Esophagus muscularis mucosa (tissue), 4 donors: ENCODE results near the gene SERINC5. TPM values are rescaled to one million over a fixed set of nuclear protein-coding genes. Genes with fewer than 3 reads are reported as not detected.

Source experiments
- DNase-seq: peaks from one replicate; pipeline ENCODE4 v3.0.0-alpha.2; 2017; ENCODE audit errors: extremely low spot score
- H3K27ac ChIP-seq, 4 donors: fragments of 200-600 bp; sonication (generic); replicated peaks in 1 of 4; 1 replicate in 3 of 4; 2 replicates in 1 of 4; pipeline ENCODE4 v1.5.1; 2016 to 2019; ENCODE audit warnings: mild to moderate bottlenecking in 1 of 4
- H3K27me3 ChIP-seq, 4 donors: fragments of 200-600 bp; sonication (generic); one replicate each; pipeline versions ENCODE4 v1.5.1 to v1.6.0; 2016 to 2019
- H3K36me3 ChIP-seq, 4 donors: fragments of 200-600 bp; sonication (generic); one replicate each; pipeline ENCODE4 v1.5.1; 2016 to 2019
- H3K4me1 ChIP-seq, 4 donors: fragments of 200-600 bp; sonication (generic); one replicate each; pipeline ENCODE4 v1.5.1; 2016 to 2019
- H3K4me3 ChIP-seq, 4 donors: fragments of 200-600 bp; sonication (generic); 1 replicate in 2 of 4; 2 replicates in 2 of 4; pipeline ENCODE4 v1.5.1; 2016 to 2019; ENCODE audit warnings: mild to moderate bottlenecking in 4 of 4, moderate library complexity in 1 of 4
- H3K9me3 ChIP-seq, 4 donors: fragments of 200-600 bp; sonication (generic); 1 replicate in 3 of 4; 2 replicates in 1 of 4; pipeline ENCODE4 v1.5.1; 2016 to 2019
- CTCF ChIP-seq, 3 experiments: fragments of 200-600 bp in 2 of 3; fragments of 450-650 bp in 1 of 3; sonication (generic) in 2 of 3; IDR thresholded peaks; one replicate each; pipeline ENCODE4 v1.5.1; 2017 to 2019; ENCODE audit warnings: antibody characterized with exemption in 3 of 3, mild to moderate bottlenecking in 2 of 3, moderate library complexity in 1 of 3
- EP300 ChIP-seq: sonication (generic); formaldehyde crosslinking; IDR thresholded peaks from one replicate; pipeline ENCODE4 v1.6.1; 2017; ENCODE audit warnings: antibody characterized with exemption
- POLR2A ChIP-seq: fragments of 450-650 bp; IDR thresholded peaks from one replicate; pipeline ENCODE4 v1.6.1; 2017; ENCODE audit warnings: antibody characterized with exemption, moderate library complexity, mild to moderate bottlenecking, low read depth
- POLR2AphosphoS5 ChIP-seq, 2 donors: sonication (generic); formaldehyde crosslinking; IDR thresholded peaks; one replicate each; pipeline ENCODE4 v1.6.1; 2017; ENCODE audit warnings: antibody characterized with exemption in 2 of 2
- WGBS: methylation state at CpG from one replicate; pipeline ENCODE4 v1.1.5; 2018; 5-methylcytosine and 5-hydroxymethylcytosine counted together
- intact Hi-C: fragments of 100-400 bp; cut with DNase I; formaldehyde crosslinking; loops from one replicate; pipeline ENCODE4 v1.15.1; 2023
- total RNA-seq, 4 donors: library from RNA; depleted of rRNA; stranded (reverse); fragments of >200 nt; gene quantifications; one replicate each; pipeline versions ENCODE4 v1.1.0 to v1.2.1, GENCODE V29; 2016

Gene SERINC5
- total RNA-seq, 4 donors from 2014 or later: 5.8 to 9.1 (median 8.3) TPM

- no peaks in the 10 kb centered on the region for H3K27me3 ChIP-seq
- H3K9me3 ChIP-seq: no peaks in the 10 kb centered on the region
- H3K4me1 ChIP-seq: peaks cover 0 to 16% (median 9%) of the 10 kb centered on the region in 4 donors
- intact Hi-C loops: no loop called here
- H3K27ac ChIP-seq: no peak overlapping the region
- no peak overlapping the region for H3K4me3 ChIP-seq
- no peaks in the 10 kb centered on the region for H3K36me3 ChIP-seq
- TF ChIP-seq CTCF (IDR thresholded peaks at IDR 0.05) (no peak), POLR2A (no peak), POLR2AphosphoS5 (IDR thresholded peaks at IDR 0.05) (no peak), EP300 (no peak)
- DNase-seq: no peak
- 62% methylated on average over 3 of the region's 3 CpGs for WGBS
Measured at GRCh38 chr5:80231243-80231642, 24.6 kb downstream of the SERINC5 start.

GRCh38 chr5:80230269-80230992 is 25.4 kb downstream of the SERINC5 start:
- Histone ChIP-seq H3K36me3 (no peaks in the 10 kb centered on the region), H3K4me1 (peaks cover 0 to 16% (median 9%) of the 10 kb centered on the region in 4 donors), H3K4me3 (no peak overlapping the region), H3K27me3 (no peaks in the 10 kb centered on the region), H3K9me3 (no peaks in the 10 kb centered on the region), H3K27ac (no peak overlapping the region)
- no peak for TF ChIP-seq POLR2AphosphoS5 (IDR thresholded peaks at IDR 0.05)
- no peak for TF ChIP-seq CTCF (IDR thresholded peaks at IDR 0.05)
- no peak for TF ChIP-seq POLR2A
- no peak for TF ChIP-seq EP300
- 69% methylated on average over 7 of the region's 7 CpGs for WGBS
- intact Hi-C loops: no loop called here
- no peak for DNase-seq

- no peak for TF ChIP-seq POLR2A
- no peak for TF ChIP-seq EP300
- no peak for TF ChIP-seq POLR2AphosphoS5 (IDR thresholded peaks at IDR 0.05)
- TF ChIP-seq CTCF (IDR thresholded peaks at IDR 0.05): no peak
- H3K9me3 ChIP-seq: no peaks in the 10 kb centered on the region
- intact Hi-C loops: no loop called here
- DNase-seq: no peak
- H3K27me3 ChIP-seq: no peaks in the 10 kb centered on the region
- H3K4me1 ChIP-seq: peaks cover 0 to 16% (median 9%) of the 10 kb centered on the region in 4 donors
- no peak overlapping the region for H3K27ac ChIP-seq
- no peaks in the 10 kb centered on the region for H3K36me3 ChIP-seq
- no peak overlapping the region for H3K4me3 ChIP-seq
- WGBS: 67% methylated on average over 4 of the region's 4 CpGs
Measured at GRCh38 chr5:80229902-80230255, 26.0 kb downstream of the SERINC5 start.

- DNase-seq: no peak
- Histone ChIP-seq H3K4me1 (peaks cover 0 to 16% (median 9%) of the 10 kb centered on the region in 4 donors), H3K27ac (no peak overlapping the region), H3K9me3 (no peaks in the 10 kb centered on the region), H3K36me3 (no peaks in the 10 kb centered on the region), H3K27me3 (no peaks in the 10 kb centered on the region), H3K4me3 (no peak overlapping the region)
- intact Hi-C loops: no loop called here
- WGBS: 83% methylated on average over 4 of the region's 4 CpGs
- TF ChIP-seq POLR2A (no peak), POLR2AphosphoS5 (IDR thresholded peaks at IDR 0.05) (no peak), EP300 (no peak), CTCF (IDR thresholded peaks at IDR 0.05) (no peak)
Measured at GRCh38 chr5:80227979-80228596, 27.8 kb downstream of the SERINC5 start.
